Pancreas (tissue), 10 donors: ENCODE measurements around the gene ARVCF. TPM values are rescaled to one million over a fixed set of nuclear protein-coding genes. Genes with fewer than 3 reads are reported as not detected.

Experiments
- ATAC-seq, 4 donors: fragments of 200-7000 bp; cut with Tn5 transposase; one replicate each; pipeline versions ENCODE4 v1.8.0 to v1.9.1; 2020; ENCODE audit warnings: mild to moderate bottlenecking in 4 of 4, moderate library complexity in 4 of 4
- DNase-seq, 6 donors: peaks; one replicate each; pipeline ENCODE4 v3.0.0-alpha.2; 2020
- FAIRE-seq: peaks from 2 replicates; lab custom pipeline; 2012; peaks lifted over from hg19 to GRCh38; lab: Jason Lieb, UNC
- H3K27ac ChIP-seq, 4 donors: fragments of 200-600 bp; sonication (generic); 1 replicate in 3 of 4; 2 replicates in 1 of 4; pipeline versions ENCODE4 v1.5.0 to v1.8.0; 2020
- H3K27me3 ChIP-seq, 4 donors: fragments of 200-600 bp; one replicate each; pipeline ENCODE4 v1.8.0; 2021
- H3K36me3 ChIP-seq, 3 donors: fragments of 200-600 bp; sonication (generic) in 1 of 3; one replicate each; pipeline versions ENCODE4 v1.5.0 to v1.8.0; 2020 to 2021
- H3K4me1 ChIP-seq, 3 donors: fragments of 200-600 bp; one replicate each; pipeline ENCODE4 v1.8.0; 2021
- H3K4me3 ChIP-seq, 4 donors: fragments of 200-600 bp; sonication (generic) in 2 of 4; one replicate each; pipeline versions ENCODE4 v1.5.0 to v1.8.0; 2020 to 2021
- H3K9me3 ChIP-seq, 4 donors: fragments of 200-600 bp; one replicate each; pipeline ENCODE4 v1.8.0; 2021
- CTCF ChIP-seq, 4 donors: fragments of 200-600 bp; sonication (generic) in 3 of 4; IDR thresholded peaks; one replicate each; pipeline versions ENCODE4 v1.5.0 to v1.8.0; 2021; ENCODE audit warnings: antibody characterized with exemption in 4 of 4
- WGBS, 2 donors: extraction: QIAGEN DNeasy Blood & Tissue Kit; methylation state at CpG; one replicate each; pipeline ENCODE4 v1.1.7; 2013; 5-methylcytosine and 5-hydroxymethylcytosine counted together
- intact Hi-C, 3 donors: fragments of 100-400 bp; cut with DNase I; formaldehyde crosslinking; loops; one replicate each; pipeline versions ENCODE4 v1.11.1 to v1.14.2; 2022
- polyA plus RNA-seq, 2 donors: library from polyadenylated mRNA; stranded (reverse); fragments of 200-250 nt; gene quantifications; one replicate each; pipeline ENCODE4 v1.2.3, GENCODE V29; 2013
- total RNA-seq, 6 donors: library from RNA; stranded (reverse); fragmentation: NEBNext Ultra II Directional in 4 of 6; extraction: Animal tissue kit (Norgen Biotek cat#: 25700) in 4 of 6; gene quantifications; one replicate each; pipeline versions ENCODE4 v1.2.1 to v1.2.4, GENCODE V29; 2021 to 2023
- donor health status: healthy with polysubstance abuse.
- donor health status: DM: no; HTN: no; CAD: no; lungs with moderate emphysema.
- donor health status: DM: no; HTN: no; CAD: no.
- donor health status: control.
- donor health status: control.
- donor health status: Bipolar disorder and iron deficiency.
- donor health status: DM: yes; HTN: yes; CAD: no.
- donor health status: DM: no; HTN: no; CAD: no.
- donor health status: DM: no; HTN: no; CAD: no.
- donor health status: DM: yes; HTN: yes; CAD: no.

Gene ARVCF
- total and polyA plus RNA-seq, 8 donors: 5.0 to 57.8 (median 13.0) TPM

GRCh38 chr22:20021196-20022181 lies 4.9 kb upstream of the ARVCF start:
- intact Hi-C loops: loop anchor here in 1 of 3 donors (10.0 kb wide), 1 partner anchor 47 kb away; no protein-coding TSS in a partner anchor
- DNase-seq: peak in 5 of 6 donors; percentile 51 to 81 (median 69)
- TF ChIP-seq CTCF (IDR thresholded peaks at IDR 0.05): no peak
- Histone ChIP-seq H3K4me3 (peak overlapping the region; percentile 59 to 97 (median 94)), H3K27ac (peak overlapping the region; percentile 53 to 73 (median 64)), H3K9me3 (no peaks in the 10 kb centered on the region), H3K4me1 (peaks cover 9 to 19% (median 13%) of the 10 kb centered on the region in 3 donors), H3K27me3 (no peaks in the 10 kb centered on the region), H3K36me3 (no peaks in the 10 kb centered on the region)
- 1% methylated on average over 36 of the region's 36 CpGs for WGBS, 2 donors
- FAIRE-seq: no peak
- ATAC-seq: peak; percentile 20 to 62 (median 50)

GRCh38 chr22:20020533-20021195 lies 4.0 kb upstream of the ARVCF start, which contains the start of gene TANGO2:
Gene TANGO2, plus strand, starts transcription at chr22:20021110. Its CDS starts 15,689 bp downstream, at chr22:20036799.
- no peaks in the 10 kb centered on the region for H3K9me3 ChIP-seq
- WGBS, 2 donors: 0 to 1% methylated on average over 44 to 61 of the region's 61 CpGs
- peak within 1 kb of the TSS; percentile 53 to 74 (median 70) for H3K27ac ChIP-seq
- H3K27me3 ChIP-seq: no peaks in the 10 kb centered on the region
- intact Hi-C loops: loop anchor here in 1 of 3 donors (10.0 kb wide), 1 partner anchor 46 kb away; no protein-coding TSS in a partner anchor
- no peak for FAIRE-seq
- ATAC-seq: peak; percentile 84 to 90 (median 90)
- H3K4me1 ChIP-seq: peaks cover 9 to 19% (median 13%) of the 10 kb centered on the region in 3 donors
- no peak for TF ChIP-seq CTCF (IDR thresholded peaks at IDR 0.05)
- peak within 1 kb of the TSS; percentile 59 to 97 (median 94) for H3K4me3 ChIP-seq
- no peaks in the 10 kb centered on the region for H3K36me3 ChIP-seq
- peak; percentile 86 to 99 (median 96) for DNase-seq

GRCh38 chr22:20019661-20020532 lies 3.3 kb upstream of the ARVCF start:
- H3K27ac ChIP-seq: peak overlapping the region in 2 of 4 donors; percentile 57 to 68
- no peaks in the 10 kb centered on the region for H3K27me3 ChIP-seq
- intact Hi-C loops: loop anchor here in 1 of 3 donors (10.0 kb wide), 1 partner anchor 45 kb away; no protein-coding TSS in a partner anchor
- FAIRE-seq (no peak), ATAC-seq (no peak), DNase-seq (peak in 1 of 6 donors; percentile 66)
- H3K9me3 ChIP-seq: no peaks in the 10 kb centered on the region
- peaks cover 9 to 19% (median 13%) of the 10 kb centered on the region in 3 donors for H3K4me1 ChIP-seq
- peak overlapping the region in 2 of 4 donors; percentile 92 to 96 for H3K4me3 ChIP-seq
- WGBS, 2 donors: 61% methylated on average over 8 of the region's 8 CpGs
- H3K36me3 ChIP-seq: no peaks in the 10 kb centered on the region
- no peak for TF ChIP-seq CTCF (IDR thresholded peaks at IDR 0.05)

DNA sequence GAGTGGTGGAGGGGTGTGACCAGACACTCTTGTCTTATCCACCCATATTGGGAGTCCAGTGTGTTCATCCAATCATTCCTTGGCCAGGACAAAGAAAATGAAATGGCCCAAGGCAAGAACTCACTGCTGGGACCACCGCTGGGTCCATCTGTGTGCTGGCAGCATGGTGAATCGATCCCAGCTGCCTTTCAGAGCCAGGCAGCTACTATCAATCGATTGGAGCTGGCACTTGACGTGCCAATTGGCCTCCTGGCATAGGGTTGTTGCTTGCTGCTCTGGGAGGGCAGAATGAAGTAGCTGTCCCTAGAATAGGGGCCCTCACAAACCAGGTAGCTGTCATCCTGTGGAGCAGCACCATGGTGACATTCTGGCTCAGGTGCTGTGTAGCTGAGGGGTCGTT lies 1.4 kb upstream of the ARVCF start:
- Histone ChIP-seq H3K9me3 (no peaks in the 10 kb centered on the region), H3K4me1 (peaks cover 9 to 19% (median 13%) of the 10 kb centered on the region in 3 donors), H3K27me3 (no peaks in the 10 kb centered on the region), H3K4me3 (no peak overlapping the region), H3K36me3 (no peaks in the 10 kb centered on the region), H3K27ac (no peak overlapping the region)
- TF ChIP-seq CTCF (IDR thresholded peaks at IDR 0.05): no peak
- no peak for ATAC-seq
- intact Hi-C loops: no loop called here
- no peak for DNase-seq
- 69 to 76% methylated on average over 5 of the region's 5 CpGs for WGBS, 2 donors
- FAIRE-seq: no peak
